HepG2 (cell line): ENCODE measurements around the gene MKRN1. TPM values are rescaled to one million over a fixed set of nuclear protein-coding genes. Genes with fewer than 3 reads are reported as not detected.
A peak's percentile ranks its signal among the peaks of the same experiment; 100 is the strongest.

ENCODE experiments used
- ATF1 ChIP-seq: IDR thresholded peaks from 2 replicates; pipeline ENCODE4 v1.6.1; 2016; ENCODE audit warnings: mild to moderate bottlenecking, control low read depth
- FIP1L1 ChIP-seq: fragments of 200-400 bp; formaldehyde crosslinking; IDR thresholded peaks from 2 replicates; pipeline ENCODE4 v1.6.1; 2018; ENCODE audit warnings: low read depth, mild to moderate bottlenecking, low read length, moderate library complexity, borderline replicate concordance; ENCODE audit not compliant: insufficient read depth
- FOXA3 ChIP-seq: IDR thresholded peaks from 2 replicates; pipeline ENCODE4 v1.6.1; 2016; ENCODE audit warnings: missing genetic modification reagents, missing compliant biosample characterization
- HMGXB3 ChIP-seq: sonication (generic); formaldehyde crosslinking; IDR thresholded peaks from 2 replicates; pipeline ENCODE4 v1.4.0; 2020; ENCODE audit warnings: missing genetic modification reagents, borderline replicate concordance
- LCORL ChIP-seq, 2 experiments: fragments of 450-650 bp in 1 of 2; sonication (generic) in 1 of 2; formaldehyde crosslinking in 1 of 2; IDR thresholded peaks; 2 replicates each; pipeline versions ENCODE4 v1.5.0 to v1.6.1; 2017 to 2020; ENCODE audit warnings: antibody characterized with exemption in 1 of 2, missing genetic modification reagents in 1 of 2
- MAX ChIP-seq: IDR thresholded peaks from 2 replicates; pipeline ENCODE4 v1.6.1; 2012; ENCODE audit warnings: inconsistent platforms
- SAP130 ChIP-seq: IDR thresholded peaks from 2 replicates; pipeline ENCODE4 v1.6.1; 2016; ENCODE audit warnings: low read depth
- SMYD3 ChIP-seq: sonication (generic); formaldehyde crosslinking; IDR thresholded peaks from 2 replicates; pipeline ENCODE4 v1.8.1; 2023; ENCODE audit warnings: mild to moderate bottlenecking, missing genetic modification reagents
- STAT6 ChIP-seq: sonication (generic); formaldehyde crosslinking; IDR thresholded peaks from 2 replicates; pipeline ENCODE4 v1.4.0; 2020; ENCODE audit warnings: missing genetic modification reagents, mild to moderate bottlenecking, borderline replicate concordance
- USF2 ChIP-seq, 2 experiments: sonication (generic) in 1 of 2; formaldehyde crosslinking in 1 of 2; IDR thresholded peaks; 2 replicates each; pipeline versions ENCODE4 v1.5.1 to v1.6.1; 2011 to 2020; ENCODE audit warnings: borderline replicate concordance in 1 of 2, low read depth in 1 of 2, low read length in 1 of 2, mild to moderate bottlenecking in 1 of 2, missing genetic modification reagents in 1 of 2, moderate library complexity in 1 of 2
- ZBTB33 ChIP-seq: sonication (generic); formaldehyde crosslinking; IDR thresholded peaks from 2 replicates; pipeline ENCODE4 v1.4.0; 2020; ENCODE audit warnings: missing genetic modification reagents
- ZNF10 ChIP-seq: sonication (generic); formaldehyde crosslinking; IDR thresholded peaks from 2 replicates; pipeline ENCODE4 v1.4.0; 2020; ENCODE audit warnings: mild to moderate bottlenecking, low read depth, missing genetic modification reagents, borderline replicate concordance
- ZNF207 ChIP-seq: fragments of 450-650 bp; IDR thresholded peaks from 2 replicates; pipeline ENCODE4 v1.6.1; 2016; ENCODE audit warnings: antibody characterized with exemption, borderline replicate concordance
- ZNF230 ChIP-seq: sonication (generic); formaldehyde crosslinking; IDR thresholded peaks from 2 replicates; pipeline ENCODE4 v1.4.0; 2020; ENCODE audit warnings: mild to moderate bottlenecking, missing genetic modification reagents
- ZNF350 ChIP-seq: sonication (generic); formaldehyde crosslinking; IDR thresholded peaks from 2 replicates; pipeline ENCODE4 v1.4.0; 2020; ENCODE audit warnings: mild to moderate bottlenecking, low read depth, missing genetic modification reagents, borderline replicate concordance
- ZNF567 ChIP-seq: sonication (generic); formaldehyde crosslinking; IDR thresholded peaks from 2 replicates; pipeline ENCODE4 v1.8.1; 2023; ENCODE audit warnings: mild to moderate bottlenecking, missing genetic modification reagents, borderline replicate concordance
- ZNF570 ChIP-seq: sonication (generic); formaldehyde crosslinking; IDR thresholded peaks from 2 replicates; pipeline ENCODE4 v1.4.0; 2020; ENCODE audit warnings: mild to moderate bottlenecking, missing genetic modification reagents, borderline replicate concordance
- ZNF678 ChIP-seq: sonication (generic); formaldehyde crosslinking; IDR thresholded peaks from 2 replicates; pipeline ENCODE4 v1.4.0; 2020; ENCODE audit warnings: mild to moderate bottlenecking, missing genetic modification reagents
- polyA plus RNA-seq, 8 experiments: library from polyadenylated mRNA; depleted of rRNA in 3 of 8; stranded (reverse) in 7 of 8; unstranded in 1 of 8; fragments of >200 nt; fragmentation: Illumina TruSeq in 4 of 8; extraction: Trizol in 4 of 8; gene quantifications; 2 replicates each; pipeline versions ENCODE4 v1.2.1 to v1.2.3, GENCODE V29; 2011 to 2016; ENCODE audit warnings: low read depth in 4 of 8, missing spikeins in 1 of 8, mixed read lengths in 1 of 8; ENCODE audit not compliant: insufficient read depth in 1 of 8
- total RNA-seq, 5 experiments: library from RNA; depleted of rRNA; stranded (reverse); fragments of >200 nt; fragmentation: Illumina TruSeq; extraction: Trizol; gene quantifications; 2 replicates each; pipeline ENCODE4 v1.2.3, GENCODE V29; 2016; ENCODE audit warnings: low read depth in 1 of 5

The MKRN1 gene
- total and polyA plus RNA-seq, 2 of the 13 experiments (the other 11 are each of a cell fraction or from before 2014, with no cell fraction given) = 28.5 to 32.8 TPM

GRCh38 chr7:140479739-140480084 is 407 bp upstream of the MKRN1 start (continued):
- TF ChIP-seq LCORL (IDR thresholded peaks at IDR 0.05) (no peak), LCORL (CRISPR knock-in tag; IDR thresholded peaks at IDR 0.05) (peak; percentile 1; the same call in 1 of the 2 replicates), ZNF207 (no peak), FIP1L1 (no peak), ATF1 (CRISPR knock-in tag) (0 out of 2 replicates have a peak, but pooled peaks have one; percentile 2), SMYD3 (CRISPR knock-in tag) (no peak), STAT6 (CRISPR knock-in tag) (0 out of 2 replicates have a peak, but pooled peaks have one; percentile 66), ZNF230 (CRISPR knock-in tag) (no peak), MAX (no peak), FOXA3 (no peak), USF2 (IDR thresholded peaks at IDR 0.05; ENCODE audit: low read depth, low read length) (no peak), USF2 (CRISPR knock-in tag; IDR thresholded peaks at IDR 0.05; ENCODE audit: borderline replicate concordance) (no peak), ZNF567 (CRISPR knock-in tag) (no peak), ZNF570 (CRISPR knock-in tag) (no peak), ZNF350 (CRISPR knock-in tag) (0 out of 2 replicates have a peak, but pooled peaks have one; percentile 33), ZNF10 (CRISPR knock-in tag) (no peak), ZBTB33 (CRISPR knock-in tag) (no peak), HMGXB3 (CRISPR knock-in tag) (no peak), SAP130 (CRISPR knock-in tag) (no peak), ZNF678 (CRISPR knock-in tag) (no peak)
